Natural killer cell (primary cell): ENCODE measurements around the gene TRAK1. TPM values are rescaled to one million over a fixed set of nuclear protein-coding genes. Genes with fewer than 3 reads are reported as not detected.

Experiments used
- ATAC-seq, 3 donors: fragments of 150-1000 bp in 2 of 3; fragments of 200-7000 bp in 1 of 3; cut with Tn5 transposase; 1 replicate in 1 of 3; 2 replicates in 2 of 3; pipeline ENCODE4 v1.10.0; 2021; ENCODE audit warnings: mild to moderate bottlenecking in 2 of 3, moderate library complexity in 2 of 3
- DNase-seq, 2 donors: peaks; one replicate each; pipeline versions ENCODE4 v3.0.0 to v3.0.0-alpha.2; 2013 to 2021; ENCODE audit warnings: mixed read lengths in 1 of 2
- H3K27ac ChIP-seq: one replicate; pipeline ENCODE4 v1.5.1; 2013; ENCODE audit warnings: mild to moderate bottlenecking, low read length
- H3K27me3 ChIP-seq: one replicate; pipeline ENCODE4 v1.6.1; 2013; ENCODE audit warnings: low read length; ENCODE audit not compliant: control insufficient read depth, insufficient read depth
- H3K36me3 ChIP-seq: one replicate; pipeline ENCODE4 v1.6.1; 2013; ENCODE audit warnings: low read length; ENCODE audit not compliant: control insufficient read depth, insufficient read depth
- H3K4me1 ChIP-seq: one replicate; pipeline ENCODE4 v1.6.1; 2013; ENCODE audit warnings: low read length; ENCODE audit not compliant: control insufficient read depth, insufficient read depth
- H3K4me3 ChIP-seq: one replicate; pipeline ENCODE4 v1.5.1; 2013; ENCODE audit warnings: low read length
- H3K9me3 ChIP-seq: one replicate; pipeline ENCODE4 v1.6.1; 2013; ENCODE audit warnings: low read length; ENCODE audit not compliant: control insufficient read depth, insufficient read depth
- H3K27ac Mint-ChIP-seq, 2 donors: one replicate each; pipeline ENCODE4 v1.8.0; 2022; ENCODE audit warnings: mild to moderate bottlenecking in 2 of 2, mixed read lengths in 2 of 2, moderate library complexity in 1 of 2
- H3K27me3 Mint-ChIP-seq, 2 donors: one replicate each; pipeline ENCODE4 v1.8.0; 2022; ENCODE audit warnings: low read depth in 2 of 2, mixed read lengths in 2 of 2
- H3K36me3 Mint-ChIP-seq: one replicate; pipeline ENCODE4 v1.8.0; 2022; ENCODE audit warnings: mixed read lengths
- H3K4me1 Mint-ChIP-seq, 2 donors: one replicate each; pipeline ENCODE4 v1.8.0; 2022; ENCODE audit warnings: mixed read lengths in 2 of 2
- H3K4me3 Mint-ChIP-seq: one replicate; pipeline ENCODE4 v1.8.0; 2022; ENCODE audit warnings: mild to moderate bottlenecking, moderate library complexity, mixed read lengths
- H3K9me3 Mint-ChIP-seq, 2 donors: one replicate each; pipeline ENCODE4 v1.8.0; 2022; ENCODE audit warnings: mixed read lengths in 2 of 2
- CTCF ChIP-seq: fragments of 200-600 bp; IDR thresholded peaks from one replicate; pipeline ENCODE4 v1.8.0; 2022; ENCODE audit warnings: antibody characterized with exemption
- WGBS: methylation state at CpG from one replicate; pipeline ENCODE4 v1.1.7; 2013; ENCODE audit warnings: missing lambda C conversion rate; ENCODE audit not compliant: insufficient coverage; 5-methylcytosine and 5-hydroxymethylcytosine counted together
- intact Hi-C: fragments of 100-400 bp; cut with micrococcal nuclease; formaldehyde crosslinking; loops from one replicate; pipeline ENCODE4 v1.14.2; 2022
- total RNA-seq, 4 donors: library from RNA; stranded (reverse); fragments of 120-200 nt in 1 of 4; gene quantifications; one replicate each; pipeline versions ENCODE4 v1.2.3 to v1.2.4, GENCODE V29; 2013 to 2022

TRAK1 gene
- total RNA-seq, 3 donors from 2014 or later (not counting 1 experiment from before 2014, with no cell fraction given): 30.7 to 31.8 (median 31.8) TPM

GRCh38 chr3:42162462-42162861 is 71.3 kb downstream of the TRAK1 start:
- no peak for DNase-seq
- no peak for TF ChIP-seq CTCF
- WGBS: 91% methylated on average over 5 of the region's 5 CpGs
- Histone ChIP-seq H3K27me3 (no peaks in the 10 kb centered on the region), H3K4me3 (no peak overlapping the region), H3K36me3 (no peaks in the 10 kb centered on the region), H3K9me3 (no peaks in the 10 kb centered on the region), H3K27ac (no peak overlapping the region), H3K4me1 (peaks cover 18% of the 10 kb centered on the region)
- Mint-ChIP-seq H3K27ac (no peak overlapping the region), H3K27me3 (no peaks in the 10 kb centered on the region), H3K36me3 (no peaks in the 10 kb centered on the region), H3K9me3 (no peaks in the 10 kb centered on the region), H3K4me1 (peaks cover 20 to 31% of the 10 kb centered on the region in 2 donors), H3K4me3 (no peak overlapping the region)
- ATAC-seq: no peak
- intact Hi-C loops: no loop called here

GRCh38 chr3:42163622-42164244 is 72.6 kb downstream of the TRAK1 start:
- H3K4me3 Mint-ChIP-seq: no peak overlapping the region
- Histone ChIP-seq H3K9me3 (no peaks in the 10 kb centered on the region), H3K36me3 (no peaks in the 10 kb centered on the region), H3K4me3 (no peak overlapping the region), H3K27ac (no peak overlapping the region), H3K27me3 (no peaks in the 10 kb centered on the region), H3K4me1 (peaks cover 18% of the 10 kb centered on the region)
- H3K4me1 Mint-ChIP-seq: peaks cover 20 to 31% of the 10 kb centered on the region in 2 donors
- intact Hi-C loops: no loop called here
- no peaks in the 10 kb centered on the region for H3K36me3 Mint-ChIP-seq
- ATAC-seq (no peak), DNase-seq (no peak)
- H3K9me3 Mint-ChIP-seq: no peaks in the 10 kb centered on the region
- no peak for TF ChIP-seq CTCF
- 70% methylated on average over 3 of the region's 5 CpGs for WGBS
- H3K27ac Mint-ChIP-seq: peak overlapping the region in 1 of 2 donors; percentile 29
- no peaks in the 10 kb centered on the region for H3K27me3 Mint-ChIP-seq

GRCh38 chr3:42164656-42165055 is 73.5 kb downstream of the TRAK1 start:
- Histone ChIP-seq H3K27ac (no peak overlapping the region), H3K27me3 (no peaks in the 10 kb centered on the region), H3K4me1 (peaks cover 12% of the 10 kb centered on the region), H3K9me3 (no peaks in the 10 kb centered on the region), H3K4me3 (no peak overlapping the region), H3K36me3 (no peaks in the 10 kb centered on the region)
- no peaks in the 10 kb centered on the region for H3K27me3 Mint-ChIP-seq
- intact Hi-C loops: no loop called here
- peaks cover 18 to 27% of the 10 kb centered on the region in 2 donors for H3K4me1 Mint-ChIP-seq
- 77% methylated on average over 2 of the region's 2 CpGs for WGBS
- no peaks in the 10 kb centered on the region for H3K36me3 Mint-ChIP-seq
- no peak for TF ChIP-seq CTCF
- DNase-seq (no peak), ATAC-seq (no peak)
- no peaks in the 10 kb centered on the region for H3K9me3 Mint-ChIP-seq
- H3K4me3 Mint-ChIP-seq: no peak overlapping the region
- no peak overlapping the region for H3K27ac Mint-ChIP-seq

- no peaks in the 10 kb centered on the region for H3K36me3 Mint-ChIP-seq
Measured at GRCh38 chr3:42165211-42165610, 74.1 kb downstream of the TRAK1 start.

More at GRCh38 chr3:42165211-42165610, 74.1 kb downstream of the TRAK1 start:
- WGBS: 95% methylated on average over 4 of the region's 4 CpGs
- H3K9me3 Mint-ChIP-seq: no peaks in the 10 kb centered on the region
- H3K4me3 Mint-ChIP-seq: no peak overlapping the region
- intact Hi-C loops: no loop called here
- H3K27me3 Mint-ChIP-seq: no peaks in the 10 kb centered on the region
- no peaks in the 10 kb centered on the region for H3K9me3 ChIP-seq
- no peak overlapping the region for H3K4me3 ChIP-seq
- H3K27ac Mint-ChIP-seq: no peak overlapping the region
- no peak for TF ChIP-seq CTCF
- peaks cover 6% of the 10 kb centered on the region for H3K4me1 ChIP-seq
- ATAC-seq (no peak), DNase-seq (no peak)
- peaks cover 15 to 26% of the 10 kb centered on the region in 2 donors for H3K4me1 Mint-ChIP-seq
- H3K27ac ChIP-seq: no peak overlapping the region
- no peaks in the 10 kb centered on the region for H3K36me3 ChIP-seq
- H3K27me3 ChIP-seq: no peaks in the 10 kb centered on the region
